HCT116 (cell line): ENCODE data around the gene GEMIN5. TPM values are rescaled to one million over a fixed set of nuclear protein-coding genes. Genes with fewer than 3 reads are reported as not detected.

Experiments
- ATAC-seq: fragments of 200-7000 bp; cut with Tn5 transposase; 2 replicates; pipeline ENCODE4 v1.9.1; 2020; ENCODE audit warnings: mild to moderate bottlenecking, moderate library complexity
- BruUV-seq: library from RNA; stranded (reverse); fragments of 400-500 nt; replicated peaks from 2 replicates; lab custom pipeline; 2021; lab: Mats Ljungman, UMichigan
- CTCF ChIA-PET: fragments of 300-600 bp; sonication (Branson Sonifier 250); formaldehyde crosslinking; loops from one replicate; lab custom pipeline; 2021; ENCODE audit warnings: antibody characterized with exemption; lab: Charles Lee
- POLR2A ChIA-PET: fragments of 300-600, 350-600 bp; sonication (Branson Sonifier 250); formaldehyde crosslinking; loops from one replicate; lab custom pipeline; 2021; ENCODE audit warnings: antibody characterized with exemption; lab: Charles Lee
- RAD21 ChIA-PET, 2 experiments: fragments of 300-600 bp; sonication (Branson Sonifier 250); formaldehyde crosslinking; loops; one replicate each; lab custom pipeline; 2023; ENCODE audit warnings: low total read pairs in 2 of 2; ENCODE audit not compliant: uncharacterized antibody in 2 of 2, unreplicated experiment in 2 of 2, low non-redundant PET in 1 of 2; lab: Charles Lee
- DNase-seq: peaks from one replicate; pipeline ENCODE4 v3.0.0-alpha.2; 2010; ENCODE audit warnings: low read depth, low spot score
- H2AFZ ChIP-seq: fragments of 200-600 bp; shearing (Covaris generic), sonication (generic); 2 replicates; pipeline ENCODE4 v1.6.1; 2017; ENCODE audit warnings: low read depth, mixed run types, mixed read lengths, antibody characterized with exemption, low read length; ENCODE audit not compliant: poor library complexity, severe bottlenecking
- H3K27ac ChIP-seq: 2 replicates; pipeline ENCODE4 v1.5.1; 2012; ENCODE audit warnings: low read depth, low read length
- H3K27me3 ChIP-seq: fragments of 200-600 bp; sonication (generic); 2 replicates; pipeline ENCODE4 v1.6.1; 2016; ENCODE audit warnings: mixed run types, low read length, mixed read lengths; ENCODE audit not compliant: insufficient read depth
- H3K36me3 ChIP-seq, 2 experiments: fragments of 200-500 bp in 1 of 2; fragments of 200-600 bp in 1 of 2; sonication (Bioruptor generic) in 1 of 2; sonication (generic) in 1 of 2; 2 replicates each; pipeline versions ENCODE4 v1.5.1 to v1.6.1; 2014 to 2016; ENCODE audit warnings: low read length in 2 of 2, inconsistent platforms in 1 of 2, mixed read lengths in 1 of 2, mixed run types in 1 of 2; ENCODE audit not compliant: insufficient read depth in 2 of 2, control insufficient read depth in 1 of 2
- H3K4me1 ChIP-seq, 2 experiments: fragments of 200-600 bp in 1 of 2; sonication (generic) in 1 of 2; 2 replicates each; pipeline versions ENCODE4 v1.5.1 to v1.6.1; 2012 to 2017; ENCODE audit warnings: low read length in 2 of 2, inconsistent platforms in 1 of 2, mild to moderate bottlenecking in 1 of 2, mixed read lengths in 1 of 2, mixed run types in 1 of 2, moderate library complexity in 1 of 2; ENCODE audit not compliant: insufficient read depth in 2 of 2, control insufficient read depth in 1 of 2
- H3K4me2 ChIP-seq: fragments of 200-600 bp; sonication (generic); 2 replicates; pipeline ENCODE4 v1.6.1; 2017; ENCODE audit warnings: mixed run types, low read length, mixed read lengths
- H3K4me3 ChIP-seq, 2 experiments: fragments of 200-600 bp in 1 of 2; sonication (generic) in 1 of 2; replicated peaks in 1 of 2; 2 replicates each; pipeline ENCODE4 v1.5.1; 2011 to 2016; ENCODE audit warnings: low read length in 2 of 2, control low read depth in 1 of 2, low read depth in 1 of 2, mild to moderate bottlenecking in 1 of 2, mixed read lengths in 1 of 2, mixed run types in 1 of 2
- H3K79me2 ChIP-seq: fragments of 200-600 bp; sonication (generic); 2 replicates; pipeline ENCODE4 v1.6.1; 2017; ENCODE audit warnings: mild to moderate bottlenecking, mixed run types, low read length, moderate library complexity, mixed read lengths; ENCODE audit not compliant: insufficient read depth
- H3K9ac ChIP-seq: fragments of 200-600 bp; sonication (generic); 2 replicates; pipeline ENCODE4 v1.6.1; 2016; ENCODE audit warnings: low read length, mixed read lengths
- H3K9me2 ChIP-seq: fragments of 200-600 bp; sonication (generic), shearing (Covaris generic); 2 replicates; pipeline ENCODE4 v1.6.1; 2017; ENCODE audit warnings: mixed run types, mild to moderate bottlenecking, moderate library complexity; ENCODE audit not compliant: insufficient read depth
- H3K9me3 ChIP-seq, 2 experiments: fragments of 200-500 bp in 1 of 2; fragments of 200-600 bp in 1 of 2; sonication (Bioruptor generic) in 1 of 2; sonication (generic) in 1 of 2; 2 replicates each; pipeline ENCODE4 v1.6.1; 2014 to 2017; ENCODE audit warnings: low read length in 2 of 2, mixed read lengths in 2 of 2, inconsistent platforms in 1 of 2, low read depth in 1 of 2, mild to moderate bottlenecking in 1 of 2, mixed run types in 1 of 2, moderate library complexity in 1 of 2; ENCODE audit not compliant: control insufficient read depth in 1 of 2, insufficient read depth in 1 of 2
- H4K20me1 ChIP-seq: fragments of 200-600 bp; sonication (generic), shearing (Covaris generic); 2 replicates; pipeline ENCODE4 v1.6.1; 2017; ENCODE audit warnings: mixed run types, mild to moderate bottlenecking, moderate library complexity; ENCODE audit not compliant: insufficient read depth
- CBX3 ChIP-seq: IDR thresholded peaks from 2 replicates; pipeline ENCODE4 v1.6.1; 2012; ENCODE audit warnings: low read depth
- CEBPB ChIP-seq: IDR thresholded peaks from 2 replicates; pipeline ENCODE4 v1.6.1; 2012; ENCODE audit warnings: low read depth
- CTCF ChIP-seq, 3 experiments: fragments of 200-600 bp in 1 of 3; sonication (generic) in 1 of 3; IDR thresholded peaks in 2 of 3; conservative IDR thresholded peaks in 1 of 3; 2 replicates each; pipeline ENCODE4 v1.5.1; 2012 to 2017; ENCODE audit warnings: low read depth in 2 of 3, low read length in 2 of 3, antibody characterized with exemption in 1 of 3, borderline replicate concordance in 1 of 3, control low read depth in 1 of 3, mild to moderate bottlenecking in 1 of 3, mixed read lengths in 1 of 3, mixed run types in 1 of 3, moderate library complexity in 1 of 3; ENCODE audit not compliant: insufficient read depth in 1 of 3
- EGR1 ChIP-seq: IDR thresholded peaks from 2 replicates; pipeline ENCODE4 v1.6.1; 2012; ENCODE audit warnings: low read depth
- ELF1 ChIP-seq: IDR thresholded peaks from 2 replicates; pipeline ENCODE4 v1.6.1; 2012; ENCODE audit warnings: low read depth, borderline replicate concordance
- EZH2 ChIP-seq: fragments of 200-600 bp; sonication (generic); IDR thresholded peaks from 2 replicates; pipeline ENCODE4 v1.6.1; 2017; ENCODE audit warnings: antibody characterized with exemption, mixed run types
- EZH2phosphoT487 ChIP-seq: fragments of 200-600 bp; IDR thresholded peaks from 2 replicates; pipeline ENCODE4 v1.6.1; 2018; ENCODE audit warnings: antibody characterized with exemption, borderline replicate concordance
- FOSL1 ChIP-seq: IDR thresholded peaks from 2 replicates; pipeline ENCODE4 v1.6.1; 2012; ENCODE audit warnings: low read depth
- POLR2A ChIP-seq: IDR thresholded peaks from 2 replicates; pipeline ENCODE4 v1.7.0; 2011; ENCODE audit warnings: borderline replicate concordance; ENCODE audit not compliant: insufficient read depth, insufficient read length; ENCODE audit errors: extremely low read depth
- SIN3A ChIP-seq: IDR thresholded peaks from 2 replicates; pipeline ENCODE4 v1.6.1; 2012; ENCODE audit warnings: low read depth
- SP1 ChIP-seq: IDR thresholded peaks from 2 replicates; pipeline ENCODE4 v1.6.1; 2012; ENCODE audit warnings: low read depth
- ZBTB33 ChIP-seq: IDR thresholded peaks from 2 replicates; pipeline ENCODE4 v1.6.1; 2011; ENCODE audit warnings: mild to moderate bottlenecking, low read length, moderate library complexity; ENCODE audit not compliant: insufficient replicate concordance; ENCODE audit errors: extremely low read depth
- intact Hi-C: fragments of 100-400 bp; cut with micrococcal nuclease; formaldehyde crosslinking; loops from 2 replicates; pipeline ENCODE4 v1.10.0; 2022
- total RNA-seq: library from RNA; stranded (reverse); gene quantifications from one replicate; pipeline ENCODE4 v1.2.1, GENCODE V29; 2021; ENCODE audit not compliant: unreplicated experiment

The GEMIN5 gene
- total RNA-seq, 1 experiment from 2014 or later: 35.9 TPM

- Histone ChIP-seq H3K9me2 (no peaks in the 10 kb centered on the region), H3K4me2 (no peak overlapping the region), H3K36me3 (peaks cover 7 to 28% of the 10 kb centered on the region in 2 experiments; a peak in 2 of 4 replicates), H3K79me2 (no peaks in the 10 kb centered on the region), H3K4me1 (no peaks in the 10 kb centered on the region), H2AFZ (no peak overlapping the region), H4K20me1 (no peaks in the 10 kb centered on the region), H3K4me3 (no peak overlapping the region), H3K27me3 (no peaks in the 10 kb centered on the region), H3K9me3 (peaks cover 5 to 15% of the 10 kb centered on the region in 2 experiments; a peak in 3 of 4 replicates), H3K9ac (no peak overlapping the region), H3K27ac (no peak overlapping the region)
- CTCF ChIA-PET: no interaction called here
- BruUV-seq: no TSS peak
- TF ChIP-seq EGR1 (no peak), EZH2 (no peak), CBX3 (no peak), EZH2phosphoT487 (no peak), ZBTB33 (no peak), ELF1 (no peak), SIN3A (no peak), POLR2A (no peak), CEBPB (no peak), FOSL1 (no peak), CTCF (IDR thresholded peaks at IDR 0.05 in 2 of 3, conservative IDR thresholded peaks at IDR 0.05 in 1 of 3; ENCODE audit: borderline replicate concordance in 1 of 3, insufficient read depth in 1 of 3, low read depth in 2 of 3, low read length in 2 of 3) (no peak), SP1 (no peak)
- DNase-seq (no peak), ATAC-seq (no peak)
- POLR2A ChIA-PET: no interaction called here
- RAD21 ChIA-PET: no interaction called here
- intact Hi-C loops: no loop called here
These were observed 56.0 kb downstream of the GEMIN5 start for GRCh38 chr5:154881986-154882385.
